Heart right ventricle (tissue), 16 donors: ENCODE results near the gene RPL37. TPM values are rescaled to one million over a fixed set of nuclear protein-coding genes. Genes with fewer than 3 reads are reported as not detected.
"Not testable (repeated sequence)": the region's sequence is repeated elsewhere in the genome, so short reads cannot be mapped to it uniquely, and the experiment has no call there.

Source experiments
- ATAC-seq, 8 donors: fragments of 200-7000 bp; cut with Tn5 transposase; one replicate each; pipeline ENCODE4 v1.9.1; 2020; ENCODE audit warnings: mild to moderate bottlenecking in 8 of 8, moderate library complexity in 8 of 8, moderate number of reproducible peaks in 1 of 8
- DNase-seq, 2 donors: peaks; one replicate each; pipeline ENCODE4 v3.0.0-alpha.2; 2020
- H3K27ac ChIP-seq, 10 donors: fragments of 200-600 bp; sonication (generic) in 2 of 10; one replicate each; pipeline versions ENCODE4 v1.5.0 to v1.8.0; 2020 to 2022; ENCODE audit warnings: mild to moderate bottlenecking in 3 of 10
- H3K27me3 ChIP-seq, 7 donors: fragments of 200-600 bp; one replicate each; pipeline ENCODE4 v1.8.0; 2021 to 2022; ENCODE audit warnings: mild to moderate bottlenecking in 2 of 7
- H3K36me3 ChIP-seq, 9 donors: fragments of 200-600 bp; sonication (generic) in 1 of 9; one replicate each; pipeline versions ENCODE4 v1.5.0 to v1.8.0; 2020 to 2022; ENCODE audit warnings: mild to moderate bottlenecking in 2 of 9
- H3K4me1 ChIP-seq, 9 donors: fragments of 200-600 bp; sonication (generic) in 1 of 9; one replicate each; pipeline versions ENCODE4 v1.5.0 to v1.8.0; 2020 to 2022; ENCODE audit warnings: mild to moderate bottlenecking in 4 of 9
- H3K4me3 ChIP-seq, 10 donors: fragments of 200-600 bp; sonication (generic) in 2 of 10; one replicate each; pipeline versions ENCODE4 v1.5.0 to v1.8.0; 2020 to 2022; ENCODE audit warnings: mild to moderate bottlenecking in 7 of 10, moderate library complexity in 2 of 10
- H3K9me3 ChIP-seq, 11 donors: fragments of 200-600 bp in 10 of 11; sonication (generic) in 2 of 11; one replicate each; pipeline versions ENCODE4 v1.5.0 to v1.8.0; 2013 to 2022; ENCODE audit warnings: mild to moderate bottlenecking in 2 of 11, control low read depth in 1 of 11, moderate library complexity in 1 of 11
- CTCF ChIP-seq, 9 donors: fragments of 200-600 bp; sonication (generic) in 2 of 9; IDR thresholded peaks; one replicate each; pipeline versions ENCODE4 v1.5.0 to v1.8.0; 2021 to 2022; ENCODE audit warnings: antibody characterized with exemption in 9 of 9, mild to moderate bottlenecking in 5 of 9, moderate library complexity in 1 of 9
- WGBS, 2 donors: extraction: QIAGEN DNeasy Blood & Tissue Kit; methylation state at CpG; one replicate each; pipeline ENCODE4 v1.1.7; 2013; ENCODE audit warnings: inconsistent platforms in 1 of 2; 5-methylcytosine and 5-hydroxymethylcytosine counted together
- intact Hi-C, 10 donors: fragments of 100-400 bp; cut with DNase I; formaldehyde crosslinking; loops; one replicate each; pipeline versions ENCODE4 v1.11.1 to v1.14.2; 2022
- polyA plus RNA-seq, 2 donors: library from polyadenylated mRNA; stranded (reverse); fragments of 200-250 nt; gene quantifications; one replicate each; pipeline ENCODE4 v1.2.3, GENCODE V29; 2013
- total RNA-seq, 10 donors: library from RNA; stranded (reverse); fragmentation: NEBNext Ultra II Directional in 3 of 10; extraction: Animal tissue kit (Norgen Biotek cat#: 25700) in 3 of 10; gene quantifications; one replicate each; pipeline versions ENCODE4 v1.2.1 to v1.2.4, GENCODE V29; 2021 to 2023
- donor health status: Arrhythmogenic right ventricular cardiomyopathy.
- donor health status: ischemic (EF 13 %, LVEDD 7.1; RV severe dilation, severe dysfunction).
- donor health status: healthy with polysubstance abuse.
- donor health status: DM: no; HTN: yes; CAD: no.
- donor health status: DM: no; HTN: no; CAD: no.
- donor health status: ischemic (EF 25% LVEDD 6.9; RV normal size, moderate dysfunction).
- donor health status: ischemic (EF 25% LVEDD 5.7; RV mildly dilated, moderate dysfunction).
- donor health status: healthy.
- donor health status: DM: yes; HTN: yes; CAD: no.
- donor health status: Ischemic cardiomyopathy.
- donor health status: ischemic (EF 35%, LVEDD 5.7; RV mildly dilated, moderate dysfunction).
- donor health status: nonischemic (EF 11% LVEDD 7.7; RV severe dilation, severe dysfunction).
- donor health status: DM: yes; HTN: yes; CAD: no.
- donor health status: PGD.
- donor health status: ischemic (EF 29% LVEDD 5.4; RV normal size, mild dysfunction).
- donor health status: nonischemic (EF 23%, LVEDD 6.1; RV moderate dilation, normal function).

Gene RPL37
- total and polyA plus RNA-seq, 12 donors: 530 to 1,864 (median 597) TPM

- Histone ChIP-seq H3K4me3 (no peak overlapping the region), H3K36me3 (peaks cover 0 to 19% (median 0%) of the 10 kb centered on the region in 9 donors), H3K4me1 (peaks cover 0 to 64% (median 42%) of the 10 kb centered on the region in 9 donors), H3K27me3 (no peaks in the 10 kb centered on the region), H3K9me3 (peaks cover 0 to 12% (median 5%) of the 10 kb centered on the region in 11 donors), H3K27ac (peak overlapping the region in 2 of 10 donors; percentile 3 to 6)
- WGBS, 2 donors: 56 to 62% methylated on average over 3 of the region's 3 CpGs
- ATAC-seq (no peak), DNase-seq (no peak)
- intact Hi-C loops: no loop called here
- no peak for TF ChIP-seq CTCF (IDR thresholded peaks at IDR 0.05)
Measured at GRCh38 chr5:40791715-40792139, 43.3 kb downstream of the RPL37 start.

- peak in 2 of 8 donors; percentile 16 to 45 for ATAC-seq
- 52 to 73% methylated on average over 3 of the region's 3 CpGs for WGBS, 2 donors
- H3K36me3 ChIP-seq: peaks cover 0 to 19% (median 0%) of the 10 kb centered on the region in 9 donors
- H3K27me3 ChIP-seq: no peaks in the 10 kb centered on the region
- H3K27ac ChIP-seq: peak overlapping the region in 2 of 10 donors; percentile 3 to 6
- H3K4me3 ChIP-seq: no peak overlapping the region
- peaks cover 0 to 58% (median 35%) of the 10 kb centered on the region in 9 donors for H3K4me1 ChIP-seq
- H3K9me3 ChIP-seq: peaks cover 0 to 16% (median 5%) of the 10 kb centered on the region in 11 donors
- TF ChIP-seq CTCF (IDR thresholded peaks at IDR 0.05): no peak
- intact Hi-C loops: no loop called here
- DNase-seq: no peak
Measured at GRCh38 chr5:40790947-40791593, 44.0 kb downstream of the RPL37 start.

GRCh38 chr5:40788941-40789340 is 46.1 kb downstream of the RPL37 start:
- WGBS, 2 donors: 100% methylated on average over 5 of the region's 5 CpGs
- not testable (repeated sequence) for ATAC-seq

GRCh38 chr5:40787986-40788385 is 47.0 kb downstream of the RPL37 start:
- DNase-seq: no peak
- peaks cover 0 to 54% (median 32%) of the 10 kb centered on the region in 9 donors for H3K4me1 ChIP-seq
- intact Hi-C loops: no loop called here
- TF ChIP-seq CTCF (IDR thresholded peaks at IDR 0.05): no peak
- no peak overlapping the region for H3K27ac ChIP-seq
- no peak for ATAC-seq
- peaks cover 0 to 16% (median 5%) of the 10 kb centered on the region in 11 donors for H3K9me3 ChIP-seq
- peaks cover 0 to 14% (median 0%) of the 10 kb centered on the region in 9 donors for H3K36me3 ChIP-seq
- H3K4me3 ChIP-seq: no peak overlapping the region
- H3K27me3 ChIP-seq: no peaks in the 10 kb centered on the region
- WGBS, 2 donors: 98 to 100% methylated on average over 1 of the region's 1 CpG

More at GRCh38 chr5:40788941-40789340, 46.1 kb downstream of the RPL37 start:
- H3K4me1 ChIP-seq: peaks cover 0 to 53% (median 26%) of the 10 kb centered on the region in 9 donors
- DNase-seq, H3K27ac ChIP-seq, intact Hi-C loops, H3K27me3 ChIP-seq, H3K4me3 ChIP-seq: not testable (repeated sequence)
- peaks cover 0 to 16% (median 5%) of the 10 kb centered on the region in 11 donors for H3K9me3 ChIP-seq
- H3K36me3 ChIP-seq: peaks cover 0 to 14% (median 0%) of the 10 kb centered on the region in 9 donors

GRCh38 chr5:40786664-40787063 is 48.4 kb downstream of the RPL37 start:
- H3K27ac ChIP-seq, DNase-seq, intact Hi-C loops, H3K27me3 ChIP-seq, H3K4me3 ChIP-seq, ATAC-seq: not testable (repeated sequence)
- Histone ChIP-seq H3K4me1 (peaks cover 0 to 58% (median 34%) of the 10 kb centered on the region in 9 donors), H3K9me3 (peaks cover 0 to 16% (median 5%) of the 10 kb centered on the region in 11 donors), H3K36me3 (peaks cover 0 to 14% (median 0%) of the 10 kb centered on the region in 9 donors)
- 98 to 99% methylated on average over 3 of the region's 3 CpGs for WGBS, 2 donors
